Progenitor cell of endocrine pancreas (in vitro differentiated cells): ENCODE data around the gene F5. TPM values are rescaled to one million over a fixed set of nuclear protein-coding genes. Genes with fewer than 3 reads are reported as not detected.

Source experiments
- DNase-seq: peaks from one replicate; pipeline ENCODE4 v3.0.0; 2021; ENCODE audit warnings: low spot score; ENCODE audit not compliant: unreplicated experiment
- H3K27ac Mint-ChIP-seq: 2 replicates; pipeline ENCODE4 v1.8.0; 2021; ENCODE audit warnings: mild to moderate bottlenecking, moderate library complexity, mixed read lengths
- H3K27me3 Mint-ChIP-seq: 2 replicates; pipeline ENCODE4 v1.8.0; 2021; ENCODE audit warnings: mixed read lengths
- H3K36me3 Mint-ChIP-seq: 2 replicates; pipeline ENCODE4 v1.8.0; 2022; ENCODE audit warnings: mixed read lengths; ENCODE audit not compliant: insufficient read depth
- H3K4me1 Mint-ChIP-seq: 2 replicates; pipeline ENCODE4 v1.8.0; 2021; ENCODE audit warnings: low read depth, mixed read lengths
- H3K4me3 Mint-ChIP-seq: 2 replicates; pipeline ENCODE4 v1.8.0; 2021; ENCODE audit warnings: low read depth, mild to moderate bottlenecking, moderate library complexity, mixed read lengths
- H3K9me3 Mint-ChIP-seq: 2 replicates; pipeline ENCODE4 v1.8.0; 2021; ENCODE audit warnings: low read depth, mixed read lengths
- total RNA-seq: library from RNA; stranded (reverse); gene quantifications from 2 replicates; pipeline ENCODE4 v1.2.1, GENCODE V29; 2021
- TF ChIP-seq, protein P1 (sequence below): fragments of 200-600 bp; sonication (generic); IDR thresholded peaks from one replicate; pipeline ENCODE4 v1.5.0; 2021; ENCODE audit warnings: antibody characterized with exemption, mild to moderate bottlenecking; ENCODE audit not compliant: unreplicated experiment

Gene F5
- total RNA-seq, 1 donor from 2014 or later = 2.9 TPM

GRCh38 chr1:169484683-169485430 lies 101.4 kb downstream of the F5 start:
- Mint-ChIP-seq H3K4me3 (peak overlapping the region; percentile 90), H3K36me3 (no peaks in the 10 kb centered on the region), H3K27me3 (no peaks in the 10 kb centered on the region), H3K9me3 (no peaks in the 10 kb centered on the region), H3K27ac (peak overlapping the region; percentile 98), H3K4me1 (peaks cover 56% of the 10 kb centered on the region)
- TF ChIP-seq, protein P1, sequence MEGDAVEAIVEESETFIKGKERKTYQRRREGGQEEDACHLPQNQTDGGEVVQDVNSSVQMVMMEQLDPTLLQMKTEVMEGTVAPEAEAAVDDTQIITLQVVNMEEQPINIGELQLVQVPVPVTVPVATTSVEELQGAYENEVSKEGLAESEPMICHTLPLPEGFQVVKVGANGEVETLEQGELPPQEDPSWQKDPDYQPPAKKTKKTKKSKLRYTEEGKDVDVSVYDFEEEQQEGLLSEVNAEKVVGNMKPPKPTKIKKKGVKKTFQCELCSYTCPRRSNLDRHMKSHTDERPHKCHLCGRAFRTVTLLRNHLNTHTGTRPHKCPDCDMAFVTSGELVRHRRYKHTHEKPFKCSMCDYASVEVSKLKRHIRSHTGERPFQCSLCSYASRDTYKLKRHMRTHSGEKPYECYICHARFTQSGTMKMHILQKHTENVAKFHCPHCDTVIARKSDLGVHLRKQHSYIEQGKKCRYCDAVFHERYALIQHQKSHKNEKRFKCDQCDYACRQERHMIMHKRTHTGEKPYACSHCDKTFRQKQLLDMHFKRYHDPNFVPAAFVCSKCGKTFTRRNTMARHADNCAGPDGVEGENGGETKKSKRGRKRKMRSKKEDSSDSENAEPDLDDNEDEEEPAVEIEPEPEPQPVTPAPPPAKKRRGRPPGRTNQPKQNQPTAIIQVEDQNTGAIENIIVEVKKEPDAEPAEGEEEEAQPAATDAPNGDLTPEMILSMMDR = no peak
- DNase-seq = peak; percentile 13

DNA sequence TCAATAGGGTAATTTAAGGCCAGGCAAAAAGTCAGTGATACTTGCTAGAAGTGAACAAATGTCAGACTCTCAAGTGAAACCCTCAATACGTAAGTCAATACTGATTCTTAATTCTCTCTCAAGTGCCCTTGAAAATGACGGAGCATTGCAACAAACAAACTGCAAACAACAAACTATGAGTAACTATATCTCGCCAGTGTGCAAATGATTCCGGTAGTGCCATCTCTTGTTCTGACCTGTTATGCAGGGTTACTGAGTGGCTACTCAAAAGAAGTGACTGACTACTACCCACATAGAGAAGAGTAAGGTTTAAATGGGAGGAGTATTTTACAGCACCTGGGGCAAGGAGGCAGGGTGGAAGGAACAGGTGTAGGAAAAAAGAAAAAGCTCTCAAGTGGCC lies 102.2 kb downstream of the F5 start:
- no peaks in the 10 kb centered on the region for H3K36me3 Mint-ChIP-seq
- H3K9me3 Mint-ChIP-seq = no peaks in the 10 kb centered on the region
- TF ChIP-seq, protein P1 = no peak
- H3K27ac Mint-ChIP-seq = peak overlapping the region; percentile 98
- peak overlapping the region; percentile 90 for H3K4me3 Mint-ChIP-seq
- H3K27me3 Mint-ChIP-seq = no peaks in the 10 kb centered on the region
- peaks cover 61% of the 10 kb centered on the region for H3K4me1 Mint-ChIP-seq
- no peak for DNase-seq

- Mint-ChIP-seq H3K9me3 (no peaks in the 10 kb centered on the region), H3K4me1 (peaks cover 63% of the 10 kb centered on the region), H3K4me3 (peak overlapping the region; percentile 90), H3K36me3 (no peaks in the 10 kb centered on the region), H3K27me3 (no peaks in the 10 kb centered on the region), H3K27ac (peak overlapping the region; percentile 98)
- no peak for DNase-seq
- TF ChIP-seq, protein P1 = no peak
Observed at GRCh38 chr1:169483500-169483966, 102.7 kb downstream of the F5 start.

DNA sequence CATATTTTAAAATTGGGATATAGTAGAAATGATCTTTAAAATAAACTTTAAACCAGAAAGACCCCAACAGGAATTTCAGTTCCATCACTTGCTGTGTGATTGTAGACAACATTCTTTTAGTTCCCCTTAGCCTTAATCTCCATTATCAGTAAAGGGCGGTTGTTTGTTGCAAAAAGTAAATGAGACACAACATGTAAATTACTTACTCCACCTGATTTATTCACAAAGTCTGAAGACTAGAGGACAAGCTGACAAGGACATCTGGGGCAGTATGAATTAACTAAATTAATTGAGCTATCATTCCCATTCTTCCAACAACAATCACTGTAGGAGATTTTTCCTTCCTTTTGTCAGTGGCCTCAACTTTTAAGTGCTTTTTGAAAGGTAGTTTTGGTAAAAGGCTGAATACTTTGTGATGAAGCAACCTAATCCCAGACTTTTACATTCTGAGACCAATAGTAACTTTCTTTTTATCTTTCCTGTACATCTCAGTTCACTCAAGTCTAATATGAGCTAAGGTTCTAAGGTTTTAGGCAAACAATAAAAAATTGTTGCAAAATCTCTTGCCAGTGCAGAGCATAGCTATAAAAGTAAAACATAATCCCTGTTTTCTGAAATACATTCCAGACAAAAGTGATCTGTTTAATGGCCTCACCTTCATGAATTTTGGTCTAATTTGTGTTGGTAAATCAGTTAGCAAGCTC lies 106.8 kb downstream of the F5 start:
- H3K27ac Mint-ChIP-seq = no peak overlapping the region
- peaks cover 39% of the 10 kb centered on the region for H3K4me1 Mint-ChIP-seq
- H3K27me3 Mint-ChIP-seq = no peaks in the 10 kb centered on the region
- DNase-seq = no peak
- TF ChIP-seq, protein P1 = no peak
- H3K36me3 Mint-ChIP-seq = peaks cover 7% of the 10 kb centered on the region
- no peak overlapping the region for H3K4me3 Mint-ChIP-seq
- H3K9me3 Mint-ChIP-seq = no peaks in the 10 kb centered on the region

- Mint-ChIP-seq H3K36me3 (peaks cover 7% of the 10 kb centered on the region), H3K4me3 (no peak overlapping the region), H3K4me1 (peaks cover 27% of the 10 kb centered on the region), H3K27ac (no peak overlapping the region), H3K27me3 (no peaks in the 10 kb centered on the region), H3K9me3 (no peaks in the 10 kb centered on the region)
- no peak for DNase-seq
- TF ChIP-seq, protein P1 = no peak
Observed at GRCh38 chr1:169478094-169478672, 108.1 kb downstream of the F5 start.
